ENCODE data around the gene CEP83. TPM values are rescaled to one million over a fixed set of nuclear protein-coding genes. Genes with fewer than 3 reads are reported as not detected.

The CEP83 gene
- total RNA-seq, 1 donor from 2014 or later = 38.7 TPM

- no peaks in the 10 kb centered on the region for H3K9me3 Mint-ChIP-seq
- H3K27me3 Mint-ChIP-seq = no peaks in the 10 kb centered on the region
- intact Hi-C loops (cut with micrococcal nuclease) = no loop called here
- peaks cover 12% of the 10 kb centered on the region for H3K4me1 Mint-ChIP-seq
- peaks cover 39% of the 10 kb centered on the region for H3K36me3 Mint-ChIP-seq (ENCODE audit: low read depth)
- no peak overlapping the region for H3K4me3 Mint-ChIP-seq
- H3K27ac Mint-ChIP-seq = no peak overlapping the region
- no peak for DNase-seq
These were observed 182.2 kb downstream of the CEP83 start for GRCh38 chr12:94277426-94278000.

GRCh38 chr12:94276725-94277124 lies 182.9 kb downstream of the CEP83 start:
- no peak overlapping the region for H3K27ac Mint-ChIP-seq
- H3K4me3 Mint-ChIP-seq = no peak overlapping the region
- peaks cover 8% of the 10 kb centered on the region for H3K4me1 Mint-ChIP-seq
- H3K27me3 Mint-ChIP-seq = no peaks in the 10 kb centered on the region
- H3K36me3 Mint-ChIP-seq (ENCODE audit: low read depth) = peaks cover 42% of the 10 kb centered on the region
- intact Hi-C loops (cut with micrococcal nuclease) = no loop called here
- no peak for DNase-seq
- no peaks in the 10 kb centered on the region for H3K9me3 Mint-ChIP-seq

GRCh38 chr12:94273272-94273671 lies 186.4 kb downstream of the CEP83 start:
- Mint-ChIP-seq H3K9me3 (no peaks in the 10 kb centered on the region), H3K27ac (no peak overlapping the region), H3K4me3 (no peak overlapping the region), H3K27me3 (no peaks in the 10 kb centered on the region), H3K36me3 (ENCODE audit: low read depth) (peaks cover 27% of the 10 kb centered on the region), H3K4me1 (peaks cover 32% of the 10 kb centered on the region)
- DNase-seq = no peak
- intact Hi-C loops (cut with micrococcal nuclease) = no loop called here

GRCh38 chr12:94272280-94272679 lies 187.4 kb downstream of the CEP83 start:
- Mint-ChIP-seq H3K27me3 (no peaks in the 10 kb centered on the region), H3K4me1 (peaks cover 39% of the 10 kb centered on the region), H3K27ac (peak overlapping the region; percentile 2), H3K36me3 (ENCODE audit: low read depth) (peaks cover 31% of the 10 kb centered on the region), H3K9me3 (no peaks in the 10 kb centered on the region), H3K4me3 (no peak overlapping the region)
- intact Hi-C loops (cut with micrococcal nuclease) = no loop called here
- no peak for DNase-seq

GRCh38 chr12:94271351-94271750 lies 188.3 kb downstream of the CEP83 start:
- Mint-ChIP-seq H3K36me3 (ENCODE audit: low read depth) (peaks cover 37% of the 10 kb centered on the region), H3K9me3 (no peaks in the 10 kb centered on the region), H3K27ac (no peak overlapping the region), H3K4me1 (peaks cover 43% of the 10 kb centered on the region), H3K4me3 (no peak overlapping the region), H3K27me3 (no peaks in the 10 kb centered on the region)
- DNase-seq = no peak
- intact Hi-C loops (cut with micrococcal nuclease) = no loop called here

- H3K9me3 Mint-ChIP-seq = no peaks in the 10 kb centered on the region
- H3K27ac Mint-ChIP-seq = peak overlapping the region; percentile 65
- no peaks in the 10 kb centered on the region for H3K27me3 Mint-ChIP-seq
- H3K4me1 Mint-ChIP-seq = peaks cover 45% of the 10 kb centered on the region
- peak overlapping the region; percentile 6 for H3K4me3 Mint-ChIP-seq
- peaks cover 53% of the 10 kb centered on the region for H3K36me3 Mint-ChIP-seq (ENCODE audit: low read depth)
- DNase-seq = no peak
- intact Hi-C loops (cut with micrococcal nuclease) = loop anchor here (1.0 kb wide), 3 partner anchors 36 to 61 kb away; no protein-coding TSS in a partner anchor
These were observed 190.2 kb downstream of the CEP83 start for GRCh38 chr12:94269316-94269999.

GRCh38 chr12:94267921-94268471 lies 191.7 kb downstream of the CEP83 start:
- no peak overlapping the region for H3K4me3 Mint-ChIP-seq
- intact Hi-C loops (cut with micrococcal nuclease) = no loop called here
- peaks cover 56% of the 10 kb centered on the region for H3K4me1 Mint-ChIP-seq
- DNase-seq = no peak
- H3K27me3 Mint-ChIP-seq = no peaks in the 10 kb centered on the region
- no peaks in the 10 kb centered on the region for H3K9me3 Mint-ChIP-seq
- no peak overlapping the region for H3K27ac Mint-ChIP-seq
- peaks cover 55% of the 10 kb centered on the region for H3K36me3 Mint-ChIP-seq (ENCODE audit: low read depth)

- Mint-ChIP-seq H3K4me3 (no peak overlapping the region), H3K4me1 (peaks cover 61% of the 10 kb centered on the region), H3K27me3 (no peaks in the 10 kb centered on the region), H3K9me3 (no peaks in the 10 kb centered on the region), H3K27ac (no peak overlapping the region), H3K36me3 (ENCODE audit: low read depth) (peaks cover 54% of the 10 kb centered on the region)
- DNase-seq = no peak
- intact Hi-C loops (cut with micrococcal nuclease) = no loop called here
These were observed 192.2 kb downstream of the CEP83 start for GRCh38 chr12:94267537-94267872.

- Mint-ChIP-seq H3K36me3 (ENCODE audit: low read depth) (peaks cover 54% of the 10 kb centered on the region), H3K27ac (no peak overlapping the region), H3K4me3 (no peak overlapping the region), H3K9me3 (no peaks in the 10 kb centered on the region), H3K4me1 (peaks cover 64% of the 10 kb centered on the region), H3K27me3 (no peaks in the 10 kb centered on the region)
- DNase-seq = no peak
- intact Hi-C loops (cut with micrococcal nuclease) = no loop called here
These were observed 192.7 kb downstream of the CEP83 start for GRCh38 chr12:94266796-94267536.

GRCh38 chr12:94265966-94266745 lies 193.5 kb downstream of the CEP83 start:
- no peaks in the 10 kb centered on the region for H3K9me3 Mint-ChIP-seq
- DNase-seq = no peak
- intact Hi-C loops (cut with micrococcal nuclease) = no loop called here
- H3K36me3 Mint-ChIP-seq (ENCODE audit: low read depth) = peaks cover 53% of the 10 kb centered on the region
- H3K4me3 Mint-ChIP-seq = no peak overlapping the region
- H3K27ac Mint-ChIP-seq = no peak overlapping the region
- peaks cover 59% of the 10 kb centered on the region for H3K4me1 Mint-ChIP-seq
- no peaks in the 10 kb centered on the region for H3K27me3 Mint-ChIP-seq

GRCh38 chr12:94265539-94265938 lies 194.1 kb downstream of the CEP83 start:
- H3K27me3 Mint-ChIP-seq = no peaks in the 10 kb centered on the region

GRCh38 chr12:94264736-94265485 lies 194.8 kb downstream of the CEP83 start:
- intact Hi-C loops (cut with micrococcal nuclease) = loop anchor here (5.0 kb wide), 2 partner anchors 162 to 377 kb away; no protein-coding TSS in a partner anchor
- Mint-ChIP-seq H3K27me3 (no peaks in the 10 kb centered on the region), H3K4me3 (no peak overlapping the region), H3K36me3 (ENCODE audit: low read depth) (peaks cover 62% of the 10 kb centered on the region), H3K4me1 (peaks cover 50% of the 10 kb centered on the region), H3K27ac (no peak overlapping the region), H3K9me3 (no peaks in the 10 kb centered on the region)
- no peak for DNase-seq

More at GRCh38 chr12:94265539-94265938, 194.1 kb downstream of the CEP83 start:
- Mint-ChIP-seq H3K36me3 (ENCODE audit: low read depth) (peaks cover 59% of the 10 kb centered on the region), H3K4me3 (no peak overlapping the region), H3K4me1 (peaks cover 55% of the 10 kb centered on the region), H3K27ac (no peak overlapping the region), H3K9me3 (no peaks in the 10 kb centered on the region)
- no peak for DNase-seq
- intact Hi-C loops (cut with micrococcal nuclease) = no loop called here
